GM21526 (cell line): Measurements from ENCODE around the gene C19orf38.
"Not testable (repeated sequence)": the region's sequence is repeated elsewhere in the genome, so short reads cannot be mapped to it uniquely, and the experiment has no call there.

Experiments used
- ATAC-seq: cut with Tn5 transposase; IDR thresholded peaks from one replicate; pipeline ENCODE4 v1.9.1; 2021; ENCODE audit warnings: moderate library complexity; ENCODE audit not compliant: unreplicated experiment, low FRiP score

C19orf38 gene

GRCh38 chr19:10839114-10840050 lies 8.8 kb upstream of the C19orf38 start:
- ATAC-seq: no peak

DNA sequence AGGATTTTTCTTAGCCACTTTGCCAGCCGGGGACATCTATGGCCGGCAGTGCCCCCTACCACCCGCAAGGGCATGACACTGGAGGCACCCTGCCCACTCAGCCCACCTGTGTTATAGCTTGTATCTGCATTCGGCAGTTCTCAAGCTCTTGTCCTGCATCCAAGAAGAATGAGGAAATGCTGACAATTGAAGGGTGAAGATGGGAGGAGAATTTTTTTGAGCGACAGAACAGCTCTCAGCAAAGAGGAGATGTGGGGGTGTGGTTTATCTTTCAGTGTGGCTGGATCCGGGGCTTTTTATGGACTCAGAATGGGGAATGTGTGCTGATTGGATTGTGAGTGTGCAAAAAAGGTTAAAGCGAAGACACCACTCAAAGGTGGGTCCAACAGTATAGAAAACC lies 5.4 kb upstream of the C19orf38 start:
- no peak for ATAC-seq

DNA sequence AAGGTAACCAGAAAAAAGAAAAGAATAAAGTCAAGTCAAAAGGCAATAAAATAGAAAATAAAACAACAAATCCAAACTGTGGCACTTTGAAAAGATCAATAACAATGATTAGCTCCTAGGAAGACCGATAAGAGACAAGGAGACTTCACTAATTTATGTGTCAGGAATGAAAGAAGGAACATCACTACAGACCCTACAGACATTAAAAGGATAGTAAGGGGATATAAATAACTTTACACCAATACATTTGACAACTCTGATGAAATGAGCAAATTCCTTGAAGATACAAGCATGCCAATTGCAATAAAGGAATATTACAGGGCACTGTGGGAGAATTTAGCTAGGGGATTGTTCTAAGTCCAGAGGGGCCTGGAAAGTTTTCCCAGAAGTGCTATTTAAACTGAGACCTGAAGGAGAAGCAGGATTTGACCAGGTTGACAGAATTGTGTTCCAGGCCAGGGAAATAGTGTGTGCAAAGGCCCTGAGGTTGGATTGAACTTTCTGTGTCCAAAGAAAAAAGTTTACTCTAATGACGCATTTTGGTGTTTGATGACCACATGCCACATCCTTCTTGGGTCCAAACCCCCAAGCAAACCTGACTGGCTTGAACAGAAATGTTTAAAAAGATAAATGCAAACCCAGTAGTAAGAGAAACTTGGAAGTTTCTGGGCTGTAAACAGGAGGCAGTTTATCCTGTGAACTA lies 1.6 kb upstream of the C19orf38 start:
- ATAC-seq: no peak

DNA sequence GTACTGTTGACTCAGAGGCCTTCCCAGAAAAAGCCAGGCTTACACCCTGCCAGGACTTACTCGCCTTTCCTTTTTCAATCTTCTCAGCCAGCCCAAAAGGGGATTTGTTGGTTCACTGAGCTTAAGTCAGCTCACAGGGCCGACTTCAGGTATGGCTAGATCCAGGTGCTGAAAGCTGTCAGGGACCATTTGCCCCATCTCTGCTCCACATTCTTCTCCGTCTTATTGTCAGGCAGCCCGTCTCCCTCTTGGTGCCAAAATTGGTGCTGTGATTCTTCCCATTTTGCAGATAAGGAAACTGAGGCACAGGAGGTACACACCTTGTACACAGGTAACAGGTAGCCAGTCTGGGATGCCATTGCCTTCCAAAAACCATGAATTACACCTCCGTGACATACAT lies 2.4 kb downstream of the C19orf38 start:
- ATAC-seq: no peak

- ATAC-seq: no peak
Measured at GRCh38 chr19:10852098-10852800, 4.0 kb downstream of the C19orf38 start.

DNA sequence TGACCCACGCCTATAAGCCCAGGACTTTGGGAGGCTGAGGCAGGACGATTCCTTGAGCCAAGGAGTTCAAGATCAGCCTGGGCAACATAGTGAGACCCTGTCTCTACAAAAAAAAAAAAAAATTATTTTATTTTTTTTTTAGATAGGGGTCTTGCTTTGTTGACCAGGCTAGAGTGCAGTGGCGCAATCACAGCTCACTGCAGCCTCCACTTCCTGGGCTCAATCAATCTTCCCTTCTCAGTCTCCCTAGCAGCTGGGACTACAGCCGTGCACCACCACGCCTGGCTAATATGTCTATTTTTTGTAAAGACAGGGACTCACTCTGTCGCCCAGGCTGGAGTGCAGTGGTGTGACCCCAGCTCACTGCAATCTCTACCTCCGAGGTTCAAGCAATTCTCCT lies 4.7 kb downstream of the C19orf38 start:
- no peak for ATAC-seq

GRCh38 chr19:10854350-10855089 lies 6.3 kb downstream of the C19orf38 start:
- ATAC-seq: no peak

- ATAC-seq: no peak
Measured at GRCh38 chr19:10855879-10856522, 7.8 kb downstream of the C19orf38 start.

DNA sequence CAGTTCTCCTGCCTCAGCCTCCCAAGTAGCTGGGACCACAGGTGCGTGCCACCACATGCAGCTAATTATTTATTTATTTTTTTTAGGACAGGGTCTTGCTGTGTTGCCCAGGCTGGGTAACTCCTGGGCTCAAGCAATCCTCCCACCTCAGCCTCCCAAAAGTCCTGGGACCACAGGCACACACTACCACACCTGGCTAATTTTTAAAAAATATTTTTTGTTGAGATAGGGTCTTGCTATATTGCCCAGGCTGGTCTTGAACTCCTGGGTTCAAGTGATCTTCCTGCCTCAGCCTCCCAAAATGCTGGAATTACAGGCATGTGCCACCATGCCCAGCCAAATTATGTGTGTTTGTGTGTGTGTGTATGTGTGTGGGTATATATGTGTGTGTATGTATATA lies 8.7 kb downstream of the C19orf38 start:
- ATAC-seq: not testable (repeated sequence)

- no peak for ATAC-seq
Measured at GRCh38 chr19:10858204-10858828, 10.1 kb downstream of the C19orf38 start.

- no peak for ATAC-seq
Measured at GRCh38 chr19:10861103-10861651, 13.0 kb downstream of the C19orf38 start.

GRCh38 chr19:10862561-10863106 lies 14.4 kb downstream of the C19orf38 start:
- no peak for ATAC-seq

GRCh38 chr19:10863107-10863717 lies 15.0 kb downstream of the C19orf38 start:
- ATAC-seq: no peak

- no peak for ATAC-seq
Measured at GRCh38 chr19:10864538-10864899, 16.3 kb downstream of the C19orf38 start.

- no peak for ATAC-seq
Measured at GRCh38 chr19:10866495-10866894, 18.3 kb downstream of the C19orf38 start.

DNA sequence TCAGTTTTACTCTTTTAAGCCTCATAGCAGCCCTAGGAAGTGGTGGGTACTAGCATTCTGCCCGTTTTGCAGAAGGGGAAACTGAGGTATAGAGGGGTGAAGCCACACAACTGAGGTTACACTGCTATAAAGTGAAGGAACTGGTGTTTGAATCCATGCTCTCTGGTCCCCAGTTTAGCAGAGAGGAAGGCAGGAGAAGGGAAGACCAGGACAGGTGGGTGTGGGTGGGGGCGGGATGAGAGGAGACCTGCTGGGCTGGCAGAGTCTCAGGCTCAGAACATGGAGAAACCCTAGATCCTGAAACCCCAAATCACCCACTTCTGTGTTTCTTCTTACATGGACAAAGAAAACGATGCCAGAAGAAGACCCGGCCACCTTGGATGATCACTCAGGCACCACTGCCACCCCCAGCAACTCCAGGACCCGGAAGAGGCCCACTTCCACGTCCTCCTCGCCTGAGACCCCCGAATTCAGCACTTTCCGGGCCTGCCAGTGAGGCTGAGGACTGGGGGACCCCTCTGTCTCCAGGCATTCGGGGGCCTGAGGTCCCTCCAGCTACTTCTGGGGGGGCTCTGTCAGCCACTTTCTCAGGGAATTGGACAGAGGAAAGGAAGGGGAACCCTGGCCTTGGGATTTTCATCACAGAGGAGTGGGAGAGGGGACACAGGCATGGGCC lies 20.8 kb downstream of the C19orf38 start:
- ATAC-seq: no peak

DNA sequence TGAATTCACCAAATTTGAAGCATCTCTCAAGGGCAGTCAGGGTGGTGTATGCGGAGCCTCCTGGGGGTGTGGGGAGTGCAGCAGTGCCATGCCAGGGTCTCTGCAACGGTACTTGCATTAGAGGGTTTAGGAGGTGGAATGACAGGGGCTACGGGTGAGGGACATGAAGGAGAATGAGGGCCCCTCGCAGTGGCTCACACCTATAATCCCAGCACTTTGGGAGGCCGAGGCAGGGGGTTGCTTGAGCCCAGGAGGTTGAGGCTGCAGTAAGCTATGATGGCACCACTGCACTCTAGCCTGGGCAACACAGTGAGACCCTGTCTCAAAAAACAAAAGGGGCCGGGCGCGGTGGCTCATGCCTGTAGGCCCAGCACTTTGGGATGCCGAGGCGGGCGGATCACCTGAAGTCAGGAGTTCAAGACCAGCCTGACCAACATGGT lies 21.7 kb downstream of the C19orf38 start:
- not testable (repeated sequence) for ATAC-seq

GRCh38 chr19:10870501-10870954 lies 22.3 kb downstream of the C19orf38 start:
- no peak for ATAC-seq
